IMR-90 (cell line): Measurements from ENCODE around the gene GMCL2. TPM values are rescaled to one million over a fixed set of nuclear protein-coding genes. Genes with fewer than 3 reads are reported as not detected.

Source experiments
- ATAC-seq: fragments of 200-7000 bp; cut with Tn5 transposase; 2 replicates; pipeline ENCODE4 v1.9.1; 2020; ENCODE audit warnings: low read depth, mild to moderate bottlenecking, moderate library complexity
- BruUV-seq: library from RNA; stranded (reverse); fragments of 400-500 nt; replicated peaks from 2 replicates; lab custom pipeline; 2021; lab: Mats Ljungman, UMichigan
- CTCF ChIA-PET: fragments of 300-600 bp; formaldehyde crosslinking; extraction: SDS; loops from one replicate; lab custom pipeline; 2021; ENCODE audit warnings: antibody characterized with exemption; lab: Yijun Ruan, JAX
- POLR2A ChIA-PET: fragments of 300-600 bp; sonication (Branson Sonifier 250); formaldehyde crosslinking; loops from one replicate; lab custom pipeline; 2022; ENCODE audit warnings: antibody characterized with exemption; ENCODE audit not compliant: unreplicated experiment; lab: Charles Lee
- DNase-seq: peaks from one replicate; pipeline ENCODE4 v3.0.0; 2013
- H2AFZ ChIP-seq: replicated peaks from 2 replicates; pipeline ENCODE3; 2013; ENCODE audit warnings: low read length, mild to moderate bottlenecking; ENCODE audit not compliant: poor library complexity
- H2AK5ac ChIP-seq: 2 replicates; pipeline ENCODE4 v1.6.1; 2013; ENCODE audit warnings: low read depth, low read length, inconsistent platforms
- H2AK9ac ChIP-seq: replicated peaks from 2 replicates; pipeline ENCODE3; 2013; ENCODE audit warnings: mild to moderate bottlenecking, low read depth, low read length, moderate library complexity; ENCODE audit not compliant: poor library complexity
- H2BK120ac ChIP-seq: 2 replicates; pipeline ENCODE4 v1.6.1; 2013; ENCODE audit warnings: low read depth, low read length, inconsistent platforms
- H2BK15ac ChIP-seq: 3 replicates; pipeline ENCODE4 v1.6.1; 2013; ENCODE audit warnings: low read depth, low read length, inconsistent platforms
- H2BK20ac ChIP-seq: 2 replicates; pipeline ENCODE4 v1.6.1; 2013; ENCODE audit warnings: low read depth, mild to moderate bottlenecking, inconsistent platforms, low read length, moderate library complexity
- H2BK5ac ChIP-seq: 2 replicates; pipeline ENCODE4 v1.6.1; 2013; ENCODE audit warnings: mild to moderate bottlenecking, low read depth, low read length, inconsistent platforms; ENCODE audit not compliant: poor library complexity, severe bottlenecking
- H3K14ac ChIP-seq: replicated peaks from 2 replicates; pipeline ENCODE4 v1.6.1; 2013; ENCODE audit warnings: low read depth, low read length, inconsistent platforms
- H3K18ac ChIP-seq: 2 replicates; pipeline ENCODE4 v1.6.1; 2013; ENCODE audit warnings: low read depth, low read length, control low read depth
- H3K23ac ChIP-seq: 2 replicates; pipeline ENCODE4 v1.6.1; 2013; ENCODE audit warnings: low read depth, low read length, inconsistent platforms
- H3K27ac ChIP-seq: 2 replicates; pipeline ENCODE4 v1.5.1; 2013; ENCODE audit warnings: mild to moderate bottlenecking, control low read depth, low read length; ENCODE audit not compliant: insufficient read depth
- H3K27me3 ChIP-seq: 2 replicates; pipeline ENCODE4 v1.6.1; 2013; ENCODE audit warnings: low read length; ENCODE audit not compliant: control insufficient read depth, insufficient read depth
- H3K36me3 ChIP-seq: 2 replicates; pipeline ENCODE4 v1.6.1; 2013; ENCODE audit warnings: low read length, mixed read lengths; ENCODE audit not compliant: control insufficient read depth, insufficient read depth
- H3K4ac ChIP-seq: 2 replicates; pipeline ENCODE4 v1.6.1; 2013; ENCODE audit warnings: low read depth, low read length, inconsistent platforms
- H3K4me1 ChIP-seq: 2 replicates; pipeline ENCODE4 v1.6.1; 2013; ENCODE audit warnings: low read length, mixed read lengths; ENCODE audit not compliant: control insufficient read depth, insufficient read depth
- H3K4me2 ChIP-seq: 2 replicates; pipeline ENCODE4 v1.6.1; 2013; ENCODE audit warnings: low read depth, mild to moderate bottlenecking, control low read depth, low read length, moderate library complexity
- H3K4me3 ChIP-seq: 2 replicates; pipeline ENCODE4 v1.5.1; 2013; ENCODE audit warnings: low read depth, mild to moderate bottlenecking, control low read depth, low read length, moderate library complexity; ENCODE audit not compliant: insufficient read depth
- H3K56ac ChIP-seq: 2 replicates; pipeline ENCODE4 v1.6.1; 2013; ENCODE audit warnings: low read length, inconsistent platforms; ENCODE audit not compliant: insufficient read depth; ENCODE audit errors: extremely low read depth
- H3K79me1 ChIP-seq, 2 experiments: 2 replicates each; pipeline ENCODE4 v1.6.1; 2013; ENCODE audit warnings: low read length in 2 of 2, inconsistent platforms in 1 of 2, low read depth in 1 of 2
- H3K9ac ChIP-seq: 2 replicates; pipeline ENCODE4 v1.6.1; 2013; ENCODE audit warnings: low read depth, low read length, control low read depth
- H3K9me1 ChIP-seq: 2 replicates; pipeline ENCODE4 v1.6.1; 2013; ENCODE audit warnings: low read length, inconsistent platforms; ENCODE audit not compliant: insufficient read depth
- H3K9me3 ChIP-seq: 2 replicates; pipeline ENCODE4 v1.6.1; 2013; ENCODE audit warnings: low read length; ENCODE audit not compliant: control insufficient read depth, insufficient read depth
- H4K20me1 ChIP-seq: 2 replicates; pipeline ENCODE4 v1.6.1; 2013; ENCODE audit warnings: low read length, inconsistent platforms; ENCODE audit not compliant: insufficient read depth
- H4K5ac ChIP-seq: 2 replicates; pipeline ENCODE4 v1.6.1; 2013; ENCODE audit warnings: mild to moderate bottlenecking, low read depth, low read length, control low read depth
- H4K8ac ChIP-seq, 2 experiments: 2 replicates each; pipeline ENCODE4 v1.6.1; 2013; ENCODE audit warnings: low read depth in 2 of 2, low read length in 2 of 2, control low read depth in 1 of 2, inconsistent platforms in 1 of 2
- H4K91ac ChIP-seq: 2 replicates; pipeline ENCODE4 v1.6.1; 2013; ENCODE audit warnings: low read depth, low read length, inconsistent platforms; ENCODE audit not compliant: insufficient read depth
- CEBPB ChIP-seq: IDR thresholded peaks from 2 replicates; pipeline ENCODE4 v1.6.1; 2012; ENCODE audit warnings: low read depth, low read length, improper control_type of control experiment
- FOS ChIP-seq: fragments of 150-350 bp; IDR thresholded peaks from 2 replicates; pipeline ENCODE4 v1.6.1; 2016; ENCODE audit warnings: low read depth, low read length
- RCOR1 ChIP-seq: IDR thresholded peaks from 2 replicates; pipeline ENCODE4 v1.6.1; 2012; ENCODE audit warnings: mild to moderate bottlenecking, low read length, improper control_type of control experiment; ENCODE audit not compliant: insufficient replicate concordance
- SMC3 ChIP-seq: fragments of 150-350 bp; IDR thresholded peaks from 2 replicates; pipeline ENCODE4 v1.6.1; 2016; ENCODE audit warnings: low read depth, mild to moderate bottlenecking, antibody characterized with exemption, low read length, moderate library complexity
- WGBS, 2 experiments: methylation state at CpG; one replicate each; pipeline versions ENCODE4 v1.1.5 to v1.1.7; 2013; ENCODE audit warnings: missing lambda C conversion rate in 2 of 2; ENCODE audit not compliant: insufficient read length in 1 of 2; ENCODE audit errors: extremely low coverage in 2 of 2; 5-methylcytosine and 5-hydroxymethylcytosine counted together
- dilution Hi-C: fragments of 300-500 bp; cut with HindIII; formaldehyde crosslinking; loops from one replicate; pipeline ENCODE4 v1.14.3; 2018; ENCODE audit warnings: low sequenced_read_pairs; ENCODE audit not compliant: unreplicated experiment
- in situ Hi-C: fragments of 300-500 bp; cut with MboI; formaldehyde crosslinking; loops from 3 replicates; pipeline ENCODE4 v1.14.3; 2019; ENCODE audit warnings: low sequenced_read_pairs, inconsistent platforms, mixed read lengths
- intact Hi-C: fragments of 100-400 bp; cut with micrococcal nuclease; formaldehyde crosslinking; loops from 2 replicates; pipeline ENCODE4 v1.10.0; 2022
- polyA plus RNA-seq, 3 experiments: library from polyadenylated mRNA; depleted of rRNA; stranded (reverse); fragments of >200 nt; gene quantifications; 2 replicates each; pipeline ENCODE4 v1.2.3, GENCODE V29; 2012; ENCODE audit warnings: low replicate concordance in 1 of 3
- total RNA-seq: library from RNA; depleted of rRNA; stranded (reverse); fragments of >200 nt; gene quantifications from 2 replicates; pipeline ENCODE4 v1.2.3, GENCODE V29; 2012

The GMCL2 gene
- total and polyA plus RNA-seq, 2 of the 4 experiments (the other 2 are of a cell fraction): not detected

DNA sequence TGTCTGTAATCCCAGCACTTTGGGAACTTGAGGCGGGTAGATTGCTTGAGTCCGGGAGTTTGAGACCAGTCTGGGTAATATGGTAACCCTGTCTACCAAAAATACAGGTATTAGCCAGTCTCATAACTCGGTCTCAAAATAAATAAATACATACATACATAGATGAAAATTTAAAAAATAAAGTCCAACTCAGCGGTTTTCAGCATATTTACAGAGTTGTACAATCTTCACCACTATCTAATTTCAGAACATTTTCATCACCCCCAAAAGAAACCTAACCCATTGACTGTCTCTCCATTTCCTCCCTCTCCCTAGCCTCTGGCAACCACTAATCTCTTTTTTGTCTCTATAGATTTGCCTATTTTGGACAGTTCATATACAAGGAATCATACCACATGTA, 45.6 kb downstream of the GMCL2 start:
- H2AK9ac ChIP-seq: no peak overlapping the region
- no peak overlapping the region for H3K27ac ChIP-seq
- H2AK5ac ChIP-seq: no peak overlapping the region
- no peak overlapping the region for H2BK5ac ChIP-seq
- no CpG with 5 or more reads among the region's 4 CpGs for WGBS, 2 experiments
- no peak overlapping the region for H4K8ac ChIP-seq
- H2BK120ac ChIP-seq: no peak overlapping the region
- H4K91ac ChIP-seq: no peak overlapping the region
- TF ChIP-seq RCOR1: no peak
- TF ChIP-seq CEBPB: no peak
- TF ChIP-seq SMC3: no peak
- TF ChIP-seq FOS: no peak
- peaks cover 3% of the 10 kb centered on the region; the same call in 1 of the 2 replicates for H3K4me1 ChIP-seq
- no TSS peak for BruUV-seq
- no peak for DNase-seq
- H3K27me3 ChIP-seq: no peaks in the 10 kb centered on the region
- H4K5ac ChIP-seq: no peak overlapping the region
- POLR2A ChIA-PET: no interaction called here
- in situ Hi-C loops (no loop called here), dilution Hi-C loops (no loop called here), intact Hi-C loops (no loop called here)
- H3K14ac ChIP-seq: no peak overlapping the region
- CTCF ChIA-PET: no interaction called here
- peaks cover 7% of the 10 kb centered on the region; the same call in 1 of the 2 replicates for H4K20me1 ChIP-seq
- H2BK20ac ChIP-seq: no peak overlapping the region
- H3K79me1 ChIP-seq: peaks cover 4 to 6% of the 10 kb centered on the region in 2 experiments; a peak in 3 of 4 replicates
- no peak overlapping the region for H3K9ac ChIP-seq
- H3K36me3 ChIP-seq: peaks cover 31% of the 10 kb centered on the region
- no peaks in the 10 kb centered on the region for H3K9me3 ChIP-seq
- no peak overlapping the region for H3K4me3 ChIP-seq
- H3K4me2 ChIP-seq: no peak overlapping the region
- H2BK15ac ChIP-seq: no peak overlapping the region
- no peak overlapping the region for H3K18ac ChIP-seq
- no peak for ATAC-seq
- no peak overlapping the region for H2AFZ ChIP-seq
- no peak overlapping the region for H3K56ac ChIP-seq
- H3K4ac ChIP-seq: no peak overlapping the region
- peaks cover 1% of the 10 kb centered on the region; the same call in 1 of the 2 replicates for H3K9me1 ChIP-seq
- H3K23ac ChIP-seq: no peak overlapping the region
